Activated CD8-positive, alpha-beta memory T cell treated with anti-CD3 and anti-CD28 coated beads, Interleukin-2, amount 50 U/mL, for 24 hours (primary cell): ENCODE data around the gene KCND3.

Experiments
- DNase-seq: peaks from one replicate; pipeline ENCODE4 v3.0.0-alpha.2; 2020; ENCODE audit errors: extremely low read depth

The KCND3 gene

GRCh38 chr1:111958851-111959250 is 30.6 kb downstream of the KCND3 start:
- DNase-seq = no peak

GRCh38 chr1:111958075-111958474 is 31.4 kb downstream of the KCND3 start:
- DNase-seq = no peak

GRCh38 chr1:111956155-111956771 is 33.2 kb downstream of the KCND3 start:
- DNase-seq = no peak

GRCh38 chr1:111955755-111956154 is 33.7 kb downstream of the KCND3 start:
- DNase-seq = no peak

GRCh38 chr1:111953797-111954196 is 35.7 kb downstream of the KCND3 start:
- no peak for DNase-seq

GRCh38 chr1:111952125-111952657 is 37.3 kb downstream of the KCND3 start:
- DNase-seq = no peak

GRCh38 chr1:111948209-111949171 is 41.0 kb downstream of the KCND3 start:
- DNase-seq = no peak

GRCh38 chr1:111943846-111944749 is 45.4 kb downstream of the KCND3 start:
- no peak for DNase-seq

GRCh38 chr1:111943066-111943465 is 46.4 kb downstream of the KCND3 start:
- DNase-seq = no peak

GRCh38 chr1:111938536-111938935 is 50.9 kb downstream of the KCND3 start:
- no peak for DNase-seq

GRCh38 chr1:111938123-111938522 is 51.3 kb downstream of the KCND3 start:
- no peak for DNase-seq

- no peak for DNase-seq
These were observed 52.2 kb downstream of the KCND3 start for GRCh38 chr1:111937147-111937725.

- DNase-seq = no peak
These were observed 55.2 kb downstream of the KCND3 start for GRCh38 chr1:111934106-111934852.

- no peak for DNase-seq
These were observed 59.1 kb downstream of the KCND3 start for GRCh38 chr1:111930356-111930755.

GRCh38 chr1:111928531-111928930 is 60.9 kb downstream of the KCND3 start:
- no peak for DNase-seq

- DNase-seq = no peak
These were observed 61.8 kb downstream of the KCND3 start for GRCh38 chr1:111927652-111928051.

GRCh38 chr1:111924786-111925185 is 64.7 kb downstream of the KCND3 start:
- no peak for DNase-seq

- no peak for DNase-seq
These were observed 65.7 kb downstream of the KCND3 start for GRCh38 chr1:111923766-111924165.

GRCh38 chr1:111921948-111922347 is 67.5 kb downstream of the KCND3 start:
- DNase-seq = no peak

GRCh38 chr1:111920221-111921024 is 69.0 kb downstream of the KCND3 start:
- DNase-seq = no peak
